Measurements from ENCODE around the gene WDTC1. TPM values are rescaled to one million over a fixed set of nuclear protein-coding genes. Genes with fewer than 3 reads are reported as not detected.

The WDTC1 gene
- total and polyA plus RNA-seq, 2 experiments from 2014 or later: 18.9 to 52.5 TPM

DNA sequence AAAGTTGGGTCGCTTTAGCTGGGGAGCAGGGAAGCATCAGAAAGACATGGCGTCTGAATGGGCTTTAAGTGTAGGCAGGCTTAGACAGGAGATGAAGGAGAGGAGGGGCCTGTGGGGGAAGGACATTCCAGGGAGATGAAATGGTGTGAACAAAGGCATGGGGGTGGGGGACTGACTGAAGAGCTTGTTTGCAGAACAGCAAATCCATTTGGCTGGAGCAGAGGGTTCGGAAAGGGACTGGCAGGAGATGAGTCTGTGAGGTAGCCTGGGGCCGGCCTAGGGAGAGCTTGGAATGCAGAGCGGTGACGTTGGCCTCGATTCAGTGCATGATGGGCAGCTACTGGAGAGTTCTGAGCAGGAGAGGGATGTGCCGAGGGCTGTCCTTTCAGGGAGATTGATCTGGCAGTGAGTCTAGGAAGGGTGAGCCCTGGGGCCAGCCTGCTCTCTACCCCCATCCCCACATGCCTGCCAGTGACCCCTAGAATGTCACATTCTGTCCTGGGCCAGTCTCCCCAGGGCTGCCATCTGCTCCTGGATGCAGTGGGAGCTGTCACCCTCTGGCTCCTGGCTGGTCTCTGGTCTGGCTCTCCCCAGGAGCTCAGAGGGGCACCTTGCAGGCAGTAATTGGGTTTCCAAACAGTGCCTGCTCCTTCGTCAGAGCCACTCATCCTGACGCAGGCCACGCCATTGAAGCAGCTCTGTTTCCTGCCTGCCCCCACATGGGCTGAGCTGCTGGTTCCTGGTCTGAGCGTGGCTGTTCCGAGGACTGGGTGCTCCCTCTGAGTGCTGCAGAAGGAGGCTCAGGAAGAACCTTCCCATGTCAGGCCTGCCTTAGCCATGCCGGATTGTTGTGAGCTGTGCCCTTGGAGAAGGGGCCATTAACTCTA lies 65.2 kb downstream of the WDTC1 start:
- H3K36me3 ChIP-seq: peaks cover 14% of the 10 kb centered on the region
- peak; percentile 76 to 98 for DNase-seq (ENCODE audit: low read depth in 1 of 2, low spot score in 1 of 2)
- H3K27me3 ChIP-seq: no peaks in the 10 kb centered on the region
- no peaks in the 10 kb centered on the region for H3K9me3 ChIP-seq (ENCODE audit: low read depth)
- TF ChIP-seq, protein P1, sequence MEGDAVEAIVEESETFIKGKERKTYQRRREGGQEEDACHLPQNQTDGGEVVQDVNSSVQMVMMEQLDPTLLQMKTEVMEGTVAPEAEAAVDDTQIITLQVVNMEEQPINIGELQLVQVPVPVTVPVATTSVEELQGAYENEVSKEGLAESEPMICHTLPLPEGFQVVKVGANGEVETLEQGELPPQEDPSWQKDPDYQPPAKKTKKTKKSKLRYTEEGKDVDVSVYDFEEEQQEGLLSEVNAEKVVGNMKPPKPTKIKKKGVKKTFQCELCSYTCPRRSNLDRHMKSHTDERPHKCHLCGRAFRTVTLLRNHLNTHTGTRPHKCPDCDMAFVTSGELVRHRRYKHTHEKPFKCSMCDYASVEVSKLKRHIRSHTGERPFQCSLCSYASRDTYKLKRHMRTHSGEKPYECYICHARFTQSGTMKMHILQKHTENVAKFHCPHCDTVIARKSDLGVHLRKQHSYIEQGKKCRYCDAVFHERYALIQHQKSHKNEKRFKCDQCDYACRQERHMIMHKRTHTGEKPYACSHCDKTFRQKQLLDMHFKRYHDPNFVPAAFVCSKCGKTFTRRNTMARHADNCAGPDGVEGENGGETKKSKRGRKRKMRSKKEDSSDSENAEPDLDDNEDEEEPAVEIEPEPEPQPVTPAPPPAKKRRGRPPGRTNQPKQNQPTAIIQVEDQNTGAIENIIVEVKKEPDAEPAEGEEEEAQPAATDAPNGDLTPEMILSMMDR (IDR thresholded peaks at IDR 0.05; ENCODE audit: low read depth, low read length): no peak
- H3K4me3 ChIP-seq: no peak overlapping the region
- peaks cover 12% of the 10 kb centered on the region for H3K4me1 ChIP-seq (ENCODE audit: low read depth)
- peak overlapping the region; percentile 83 for H3K27ac ChIP-seq

DNA sequence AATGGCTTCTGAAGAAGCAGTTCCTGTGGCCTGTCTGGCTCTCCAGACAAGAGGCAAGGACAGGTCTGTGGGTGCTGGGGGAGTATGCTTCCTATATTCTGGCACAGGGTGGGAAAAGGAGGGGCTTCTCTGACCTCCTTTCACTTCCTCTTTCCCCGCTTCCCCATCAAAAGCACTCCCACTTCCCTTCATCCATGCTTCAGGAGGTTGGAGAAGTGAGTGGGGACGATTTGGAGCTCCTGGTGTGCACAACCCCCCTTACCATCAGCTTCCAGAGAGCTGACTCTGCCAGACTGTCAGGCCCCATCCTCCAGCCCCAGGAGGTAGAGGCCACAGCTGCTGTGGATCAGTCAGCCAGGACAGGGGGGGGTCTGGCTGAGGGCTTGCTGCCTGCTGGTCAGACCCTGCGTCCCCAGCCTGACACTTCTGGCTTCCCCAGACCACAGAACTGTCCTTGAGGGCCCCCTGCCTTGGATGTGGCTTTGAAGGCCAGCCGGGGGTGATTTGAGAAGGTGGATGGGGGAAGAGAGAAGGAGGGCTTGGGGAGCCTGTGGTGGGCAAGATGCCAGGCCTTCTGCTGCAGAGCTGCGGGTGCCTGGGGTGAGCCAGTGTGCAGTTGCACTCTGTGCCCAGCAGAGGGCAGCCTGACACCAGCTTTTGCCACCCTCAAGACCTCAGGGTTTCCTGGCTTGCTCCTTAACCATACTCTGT lies 66.1 kb downstream of the WDTC1 start:
- H3K4me1 ChIP-seq (ENCODE audit: low read depth): peaks cover 12% of the 10 kb centered on the region
- no peak overlapping the region for H3K4me3 ChIP-seq
- peaks cover 14% of the 10 kb centered on the region for H3K36me3 ChIP-seq
- peak overlapping the region; percentile 83 for H3K27ac ChIP-seq
- no peaks in the 10 kb centered on the region for H3K27me3 ChIP-seq
- peak; percentile 87 to 96 for DNase-seq (ENCODE audit: low read depth in 1 of 2, low spot score in 1 of 2)
- TF ChIP-seq, protein P1 (IDR thresholded peaks at IDR 0.05; ENCODE audit: low read depth, low read length): peak; percentile 92
- no peaks in the 10 kb centered on the region for H3K9me3 ChIP-seq (ENCODE audit: low read depth)

- no peak for DNase-seq (ENCODE audit: low read depth in 1 of 2, low spot score in 1 of 2)
- Histone ChIP-seq H3K27me3 (no peaks in the 10 kb centered on the region), H3K9me3 (ENCODE audit: low read depth) (no peaks in the 10 kb centered on the region), H3K36me3 (peaks cover 14% of the 10 kb centered on the region), H3K4me3 (no peak overlapping the region), H3K4me1 (ENCODE audit: low read depth) (peaks cover 12% of the 10 kb centered on the region), H3K27ac (no peak overlapping the region)
- TF ChIP-seq, protein P1 (IDR thresholded peaks at IDR 0.05; ENCODE audit: low read depth, low read length): no peak
These were observed 66.6 kb downstream of the WDTC1 start for GRCh38 chr1:27301052-27301422.

DNA sequence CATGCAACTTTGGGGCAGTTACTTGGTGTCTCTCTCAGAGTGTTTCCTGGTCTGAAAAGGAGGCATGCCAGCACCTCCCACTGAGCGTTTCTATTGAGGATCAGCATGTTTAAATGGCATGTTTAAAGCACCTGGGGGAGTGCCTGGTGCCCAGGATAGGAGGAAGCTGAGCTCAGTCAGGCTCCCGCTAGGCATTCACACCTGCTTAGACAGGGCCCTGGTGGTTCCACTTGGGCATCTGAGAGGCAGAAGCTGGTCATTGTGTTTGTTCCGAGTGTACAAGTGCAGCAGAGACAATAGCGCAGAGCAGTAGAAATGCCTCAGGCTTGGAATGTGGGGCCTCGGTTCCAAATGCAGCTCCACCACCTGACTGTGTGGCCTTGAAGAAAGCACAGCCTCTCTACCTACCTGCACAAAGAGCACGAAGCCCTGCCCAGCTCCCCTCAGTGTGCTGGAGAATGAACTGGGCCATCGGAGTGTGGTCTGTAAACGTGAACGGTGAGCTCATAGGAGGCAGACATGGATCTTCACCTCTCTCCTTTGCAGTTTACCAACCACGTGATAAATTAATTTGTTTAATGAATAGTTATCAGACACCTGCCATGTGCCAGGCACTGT lies 67.3 kb downstream of the WDTC1 start:
- TF ChIP-seq, protein P1 (IDR thresholded peaks at IDR 0.05; ENCODE audit: low read depth, low read length): no peak
- Histone ChIP-seq H3K4me1 (ENCODE audit: low read depth) (peaks cover 12% of the 10 kb centered on the region), H3K36me3 (peaks cover 14% of the 10 kb centered on the region), H3K4me3 (no peak overlapping the region), H3K9me3 (ENCODE audit: low read depth) (no peaks in the 10 kb centered on the region), H3K27ac (no peak overlapping the region), H3K27me3 (no peaks in the 10 kb centered on the region)
- no peak for DNase-seq (ENCODE audit: low read depth in 1 of 2, low spot score in 1 of 2)

DNA sequence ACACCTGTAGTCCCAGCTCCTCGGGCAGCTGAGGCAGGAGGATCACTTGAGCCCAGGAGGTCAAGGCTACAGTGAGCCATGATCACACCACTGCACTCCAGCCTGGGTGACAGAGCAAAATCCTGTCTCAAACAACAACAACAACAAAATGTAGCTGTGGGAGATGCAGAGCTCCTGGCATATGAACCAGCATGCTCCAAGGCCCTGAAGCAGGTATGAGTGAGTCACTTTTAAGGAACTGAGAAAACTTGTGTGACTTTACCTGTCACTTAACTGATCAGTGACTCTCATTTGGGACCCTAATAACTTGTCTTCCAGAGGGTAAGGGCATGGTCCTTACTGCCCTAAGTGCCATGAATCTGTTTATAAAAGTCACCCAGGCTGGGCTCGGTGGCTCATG lies 68.2 kb downstream of the WDTC1 start:
- TF ChIP-seq, protein P1 (IDR thresholded peaks at IDR 0.05; ENCODE audit: low read depth, low read length): no peak
- no peaks in the 10 kb centered on the region for H3K9me3 ChIP-seq (ENCODE audit: low read depth)
- no peak overlapping the region for H3K4me3 ChIP-seq
- H3K27me3 ChIP-seq: no peaks in the 10 kb centered on the region
- no peak overlapping the region for H3K27ac ChIP-seq
- H3K4me1 ChIP-seq (ENCODE audit: low read depth): peaks cover 20% of the 10 kb centered on the region
- H3K36me3 ChIP-seq: peaks cover 8% of the 10 kb centered on the region
- no peak for DNase-seq (ENCODE audit: low read depth in 1 of 2, low spot score in 1 of 2)

Data from cardiac muscle cell (in vitro differentiated cells and primary cell).